GM19395 (cell line): ENCODE measurements around the gene PLA1A.
"Not testable (repeated sequence)": the region's sequence is repeated elsewhere in the genome, so short reads cannot be mapped to it uniquely, and the experiment has no call there.

ENCODE experiments used
- ATAC-seq: cut with Tn5 transposase; IDR thresholded peaks from one replicate; pipeline ENCODE4 v1.9.1; 2021; ENCODE audit warnings: mild to moderate bottlenecking, moderate library complexity; ENCODE audit not compliant: unreplicated experiment

The PLA1A gene

GRCh38 chr3:119662604-119663373, 65.1 kb downstream of the PLA1A start:
- no peak for ATAC-seq

GRCh38 chr3:119663885-119664284, 66.2 kb downstream of the PLA1A start:
- ATAC-seq: no peak

- no peak for ATAC-seq
Measured at GRCh38 chr3:119664370-119664769, 66.7 kb downstream of the PLA1A start.

GRCh38 chr3:119664850-119665379, 67.2 kb downstream of the PLA1A start:
- ATAC-seq: no peak

- ATAC-seq: no peak
Measured at GRCh38 chr3:119665954-119666559, 68.4 kb downstream of the PLA1A start.

- no peak for ATAC-seq
Measured at GRCh38 chr3:119669906-119670570, 72.4 kb downstream of the PLA1A start.

GRCh38 chr3:119672776-119673175, 75.1 kb downstream of the PLA1A start:
- ATAC-seq: no peak

GRCh38 chr3:119673875-119674274, 76.2 kb downstream of the PLA1A start:
- no peak for ATAC-seq

GRCh38 chr3:119675188-119675874, 77.6 kb downstream of the PLA1A start:
- ATAC-seq: no peak

- no peak for ATAC-seq
Measured at GRCh38 chr3:119676020-119676419, 78.3 kb downstream of the PLA1A start.

GRCh38 chr3:119676771-119677640, 79.3 kb downstream of the PLA1A start, which contains the start of gene COX17:
Gene COX17 (minus strand): TSS chr3:119677406. CDS start chr3:119677310, 96 bp downstream.
- ATAC-seq: peak; percentile 92

- ATAC-seq: peak; percentile 1
Measured at GRCh38 chr3:119677641-119677934, 79.9 kb downstream of the PLA1A start.

GRCh38 chr3:119678209-119678608, 80.5 kb downstream of the PLA1A start:
- ATAC-seq: not testable (repeated sequence)
